Mesenchymal stem cell (in vitro differentiated cells and primary cell): ENCODE data around the gene TXNDC11.

Source experiments
- DNase-seq: peaks from one replicate; pipeline ENCODE4 v3.0.0-alpha.2; 2013
- H2AFZ ChIP-seq: one replicate; pipeline ENCODE4 v1.6.1; 2013; ENCODE audit warnings: low read depth, mild to moderate bottlenecking, control low read depth, inconsistent platforms, low read length, moderate library complexity
- H2AK5ac ChIP-seq: 2 replicates; pipeline ENCODE4 v1.6.1; 2013; ENCODE audit warnings: low read length, moderate library complexity, mild to moderate bottlenecking, inconsistent platforms; ENCODE audit not compliant: severe bottlenecking
- H2BK120ac ChIP-seq: one replicate; pipeline ENCODE4 v1.6.1; 2013; ENCODE audit warnings: low read depth, mild to moderate bottlenecking, inconsistent platforms, low read length, moderate library complexity
- H2BK12ac ChIP-seq, 2 experiments: one replicate each; pipeline ENCODE4 v1.6.1; 2013; ENCODE audit warnings: inconsistent platforms in 2 of 2, low read length in 2 of 2, mild to moderate bottlenecking in 2 of 2, moderate library complexity in 2 of 2, control low read depth in 1 of 2
- H2BK15ac ChIP-seq: one replicate; pipeline ENCODE4 v1.6.1; 2013; ENCODE audit warnings: mild to moderate bottlenecking, low read depth, inconsistent platforms; ENCODE audit not compliant: poor library complexity, severe bottlenecking
- H2BK5ac ChIP-seq: 2 replicates; pipeline ENCODE4 v1.6.1; 2013; ENCODE audit warnings: low read depth, mild to moderate bottlenecking, low read length, control low read depth, inconsistent platforms; ENCODE audit not compliant: poor library complexity, severe bottlenecking
- H3K14ac ChIP-seq, 2 experiments: one replicate each; pipeline ENCODE4 v1.6.1; 2013; ENCODE audit warnings: inconsistent platforms in 2 of 2, low read length in 2 of 2, control low read depth in 1 of 2, mild to moderate bottlenecking in 1 of 2, moderate library complexity in 1 of 2
- H3K18ac ChIP-seq, 2 experiments: one replicate each; pipeline ENCODE4 v1.6.1; 2013; ENCODE audit warnings: inconsistent platforms in 2 of 2, low read length in 2 of 2, control low read depth in 1 of 2, low read depth in 1 of 2, mild to moderate bottlenecking in 1 of 2
- H3K23ac ChIP-seq, 2 experiments: one replicate each; pipeline ENCODE4 v1.6.1; 2013; ENCODE audit warnings: inconsistent platforms in 2 of 2, low read length in 2 of 2, mild to moderate bottlenecking in 2 of 2, moderate library complexity in 2 of 2, control low read depth in 1 of 2
- H3K27ac ChIP-seq: 2 replicates; pipeline ENCODE4 v1.5.1; 2013; ENCODE audit warnings: mild to moderate bottlenecking, moderate library complexity, low read length, control low read depth, inconsistent platforms; ENCODE audit not compliant: poor library complexity, severe bottlenecking
- H3K27me3 ChIP-seq, 2 experiments: 2 replicates each; pipeline versions ENCODE4 v1.6.1 to v1.7.0; 2013; ENCODE audit warnings: low read length in 2 of 2, mild to moderate bottlenecking in 2 of 2, moderate library complexity in 2 of 2, control low read depth in 1 of 2, inconsistent platforms in 1 of 2; ENCODE audit not compliant: control insufficient read depth in 1 of 2, insufficient read depth in 1 of 2
- H3K36me3 ChIP-seq, 2 experiments: 2 replicates each; pipeline versions ENCODE4 v1.6.1 to v1.7.0; 2013; ENCODE audit warnings: low read length in 2 of 2, control low read depth in 1 of 2, inconsistent platforms in 1 of 2, low read depth in 1 of 2, mild to moderate bottlenecking in 1 of 2; ENCODE audit not compliant: insufficient read depth in 2 of 2, control insufficient read depth in 1 of 2
- H3K4ac ChIP-seq, 2 experiments: one replicate each; pipeline ENCODE4 v1.6.1; 2013; ENCODE audit warnings: inconsistent platforms in 2 of 2, low read length in 2 of 2, mild to moderate bottlenecking in 2 of 2, moderate library complexity in 2 of 2, control low read depth in 1 of 2, low read depth in 1 of 2
- H3K4me1 ChIP-seq: 2 replicates; pipeline ENCODE4 v1.6.1; 2013; ENCODE audit warnings: low read depth, low read length, control low read depth; ENCODE audit not compliant: control insufficient read depth, insufficient read depth
- H3K4me2 ChIP-seq: 2 replicates; pipeline ENCODE4 v1.6.1; 2013; ENCODE audit warnings: low read length, mild to moderate bottlenecking, inconsistent platforms; ENCODE audit not compliant: poor library complexity, severe bottlenecking
- H3K4me3 ChIP-seq, 2 experiments: 2 replicates each; pipeline versions ENCODE4 v1.5.1 to v1.7.0; 2013; ENCODE audit warnings: low read length in 2 of 2, mild to moderate bottlenecking in 2 of 2, control low read depth in 1 of 2, low read depth in 1 of 2; ENCODE audit not compliant: insufficient read depth in 1 of 2
- H3K79me1 ChIP-seq: replicated peaks from 2 replicates; pipeline ENCODE4 v1.6.1; 2013; ENCODE audit warnings: mild to moderate bottlenecking, control low read depth, low read length, inconsistent platforms; ENCODE audit not compliant: poor library complexity, severe bottlenecking
- H3K9ac ChIP-seq: 2 replicates; pipeline ENCODE4 v1.7.0; 2013; ENCODE audit warnings: mild to moderate bottlenecking, low read length, moderate library complexity
- H3K9me3 ChIP-seq: 2 replicates; pipeline ENCODE4 v1.7.0; 2013; ENCODE audit warnings: mild to moderate bottlenecking, low read length; ENCODE audit not compliant: control insufficient read depth
- H4K8ac ChIP-seq: one replicate; pipeline ENCODE4 v1.6.1; 2013; ENCODE audit warnings: inconsistent platforms, mild to moderate bottlenecking, low read length, moderate library complexity
- H4K91ac ChIP-seq: one replicate; pipeline ENCODE4 v1.6.1; 2013; ENCODE audit warnings: mild to moderate bottlenecking, low read length, inconsistent platforms
- WGBS: methylation state at CpG from one replicate; pipeline ENCODE4 v1.1.7; 2013; ENCODE audit warnings: mixed read lengths; 5-methylcytosine and 5-hydroxymethylcytosine counted together

The TXNDC11 gene

DNA sequence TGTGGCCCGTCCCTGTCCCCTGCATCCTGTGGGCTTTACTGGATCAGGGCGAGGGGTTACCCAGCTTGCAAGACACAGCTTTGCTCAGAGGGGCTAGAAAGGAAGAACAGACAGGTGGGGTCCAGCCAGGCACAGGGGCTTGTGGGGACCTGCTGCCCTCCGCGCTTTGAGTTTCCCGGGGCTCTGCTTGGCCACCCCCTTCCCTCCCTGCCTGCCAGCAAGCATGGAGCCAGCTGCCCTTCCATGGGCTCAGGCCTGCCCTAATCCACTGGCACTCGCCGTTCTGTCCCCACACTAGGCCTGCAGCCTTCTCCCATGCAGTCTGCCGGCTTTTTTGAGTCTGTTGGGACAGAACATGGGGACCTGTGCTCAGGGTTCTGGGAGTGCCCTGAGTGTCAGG lies 71.0 kb downstream of the TXNDC11 start:
- Histone ChIP-seq H2BK5ac (no peak overlapping the region), H3K79me1 (peaks cover 51% of the 10 kb centered on the region), H3K4ac (no peak overlapping the region), H2AK5ac (no peak overlapping the region), H3K9ac (no peak overlapping the region), H2AFZ (no peak overlapping the region), H3K27me3 (no peaks in the 10 kb centered on the region), H3K27ac (no peak overlapping the region), H3K4me1 (peaks cover 40% of the 10 kb centered on the region), H3K23ac (no peak overlapping the region), H4K8ac (no peak overlapping the region), H3K18ac (no peak overlapping the region), H3K4me2 (no peak overlapping the region), H3K14ac (no peak overlapping the region), H3K4me3 (no peak overlapping the region), H2BK15ac (no peak overlapping the region), H3K9me3 (no peaks in the 10 kb centered on the region), H2BK120ac (no peak overlapping the region), H4K91ac (no peak overlapping the region), H2BK12ac (no peak overlapping the region), H3K36me3 (peaks cover 13 to 34% of the 10 kb centered on the region in 2 experiments)
- WGBS: 95% methylated on average over 8 of the region's 8 CpGs
- no peak for DNase-seq

DNA sequence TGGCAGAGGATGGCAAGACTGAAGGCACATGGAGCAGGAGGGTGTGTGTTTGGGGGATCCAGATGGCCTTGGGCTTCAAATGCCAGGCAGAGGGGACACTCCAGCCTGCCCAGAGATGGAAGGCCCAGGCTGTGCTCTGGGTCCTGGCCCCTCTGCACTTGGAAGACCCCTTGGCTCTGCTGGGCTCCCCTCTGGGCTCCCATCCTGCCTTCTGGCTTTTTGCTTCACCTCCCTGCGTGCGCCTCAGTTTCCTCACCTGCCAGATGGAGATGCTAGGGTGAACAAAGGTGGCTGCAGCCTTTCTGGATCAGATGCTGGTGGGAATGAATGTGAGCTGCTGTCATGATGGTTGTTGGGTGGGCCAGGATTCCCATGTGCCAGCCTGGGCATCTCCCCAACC lies 71.4 kb downstream of the TXNDC11 start:
- no peaks in the 10 kb centered on the region for H3K9me3 ChIP-seq
- no peak overlapping the region for H3K14ac ChIP-seq
- no peak overlapping the region for H3K4me2 ChIP-seq
- H3K23ac ChIP-seq: no peak overlapping the region
- no peak overlapping the region for H2BK5ac ChIP-seq
- peaks cover 51% of the 10 kb centered on the region for H3K79me1 ChIP-seq
- no peak overlapping the region for H4K8ac ChIP-seq
- no peak overlapping the region for H3K9ac ChIP-seq
- H3K18ac ChIP-seq: no peak overlapping the region
- H2BK12ac ChIP-seq: no peak overlapping the region
- no peak overlapping the region for H2BK15ac ChIP-seq
- no peaks in the 10 kb centered on the region for H3K27me3 ChIP-seq
- no peak overlapping the region for H2AK5ac ChIP-seq
- no peak overlapping the region for H2AFZ ChIP-seq
- WGBS: 100% methylated on average over 2 of the region's 2 CpGs
- no peak overlapping the region for H2BK120ac ChIP-seq
- no peak overlapping the region for H3K27ac ChIP-seq
- peaks cover 40% of the 10 kb centered on the region for H3K4me1 ChIP-seq
- no peak overlapping the region for H3K4me3 ChIP-seq
- peaks cover 9 to 30% of the 10 kb centered on the region in 2 experiments for H3K36me3 ChIP-seq
- H3K4ac ChIP-seq: no peak overlapping the region
- no peak overlapping the region for H4K91ac ChIP-seq
- no peak for DNase-seq

DNA sequence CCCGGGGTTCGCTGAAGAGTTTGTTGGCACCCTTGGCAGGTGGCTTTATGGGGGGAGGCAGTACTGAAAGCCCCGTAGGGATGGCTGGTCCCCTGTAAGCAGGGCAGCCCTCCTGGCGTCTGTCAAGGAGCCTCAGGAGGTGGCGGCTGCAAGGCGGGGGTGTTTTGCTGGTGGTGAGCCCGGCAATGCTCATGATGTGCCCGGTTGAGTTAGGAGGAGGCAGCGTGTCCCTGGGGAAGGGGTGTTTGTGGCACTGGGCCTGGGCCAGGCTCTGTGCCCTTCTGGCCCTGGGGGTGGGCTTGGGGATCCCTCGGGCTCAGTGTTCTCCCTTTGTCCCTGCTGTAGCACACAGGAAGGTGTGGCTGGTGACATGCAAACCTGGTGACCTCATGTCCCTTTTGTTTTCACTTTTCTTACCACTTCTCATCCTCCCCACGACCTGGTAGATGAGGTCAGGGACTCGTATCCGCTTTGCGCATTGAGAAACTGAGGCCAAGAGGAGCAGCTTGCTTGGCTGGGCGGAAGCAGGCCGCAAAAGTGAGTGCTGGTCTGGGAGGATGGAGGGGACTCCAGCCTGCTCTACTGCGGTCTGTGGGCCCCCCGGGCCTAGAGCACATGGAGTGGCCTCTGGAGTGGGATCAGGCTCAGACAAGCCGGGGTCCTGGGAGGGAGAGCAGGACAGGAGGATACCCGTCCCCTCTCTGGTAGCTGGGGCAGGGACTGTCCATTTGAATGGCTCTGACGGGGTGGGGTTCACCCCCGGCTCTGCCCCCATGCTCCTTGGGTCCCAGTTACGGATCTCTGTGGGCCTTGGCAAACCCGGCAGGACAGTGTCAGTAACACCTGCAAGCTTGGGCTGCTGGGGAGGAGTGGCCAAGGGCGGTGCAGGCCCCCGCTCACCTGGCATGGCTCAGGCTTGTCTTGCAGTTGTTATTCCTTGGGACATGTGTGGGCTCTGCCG lies 72.2 kb downstream of the TXNDC11 start:
- no peaks in the 10 kb centered on the region for H3K27me3 ChIP-seq
- H3K36me3 ChIP-seq: peaks cover 3 to 22% of the 10 kb centered on the region in 2 experiments
- H3K4me1 ChIP-seq: peaks cover 37% of the 10 kb centered on the region
- peak overlapping the region in 1 of 2 experiments; percentile 85 for H3K4me3 ChIP-seq
- peak overlapping the region; percentile 84 for H3K9ac ChIP-seq
- H3K18ac ChIP-seq: no peak overlapping the region
- no peak overlapping the region for H4K8ac ChIP-seq
- no peak overlapping the region for H3K23ac ChIP-seq
- H2AK5ac ChIP-seq: no peak overlapping the region
- H2BK5ac ChIP-seq: no peak overlapping the region
- H2BK120ac ChIP-seq: no peak overlapping the region
- H3K4ac ChIP-seq: no peak overlapping the region
- H3K27ac ChIP-seq: no peak overlapping the region
- no peak overlapping the region for H2BK12ac ChIP-seq
- no peak overlapping the region for H2AFZ ChIP-seq
- peaks cover 51% of the 10 kb centered on the region for H3K79me1 ChIP-seq
- no peak overlapping the region for H2BK15ac ChIP-seq
- H4K91ac ChIP-seq: no peak overlapping the region
- no peaks in the 10 kb centered on the region for H3K9me3 ChIP-seq
- 84% methylated on average over 27 of the region's 27 CpGs for WGBS
- no peak overlapping the region for H3K14ac ChIP-seq
- no peak for DNase-seq
- no peak overlapping the region for H3K4me2 ChIP-seq

DNA sequence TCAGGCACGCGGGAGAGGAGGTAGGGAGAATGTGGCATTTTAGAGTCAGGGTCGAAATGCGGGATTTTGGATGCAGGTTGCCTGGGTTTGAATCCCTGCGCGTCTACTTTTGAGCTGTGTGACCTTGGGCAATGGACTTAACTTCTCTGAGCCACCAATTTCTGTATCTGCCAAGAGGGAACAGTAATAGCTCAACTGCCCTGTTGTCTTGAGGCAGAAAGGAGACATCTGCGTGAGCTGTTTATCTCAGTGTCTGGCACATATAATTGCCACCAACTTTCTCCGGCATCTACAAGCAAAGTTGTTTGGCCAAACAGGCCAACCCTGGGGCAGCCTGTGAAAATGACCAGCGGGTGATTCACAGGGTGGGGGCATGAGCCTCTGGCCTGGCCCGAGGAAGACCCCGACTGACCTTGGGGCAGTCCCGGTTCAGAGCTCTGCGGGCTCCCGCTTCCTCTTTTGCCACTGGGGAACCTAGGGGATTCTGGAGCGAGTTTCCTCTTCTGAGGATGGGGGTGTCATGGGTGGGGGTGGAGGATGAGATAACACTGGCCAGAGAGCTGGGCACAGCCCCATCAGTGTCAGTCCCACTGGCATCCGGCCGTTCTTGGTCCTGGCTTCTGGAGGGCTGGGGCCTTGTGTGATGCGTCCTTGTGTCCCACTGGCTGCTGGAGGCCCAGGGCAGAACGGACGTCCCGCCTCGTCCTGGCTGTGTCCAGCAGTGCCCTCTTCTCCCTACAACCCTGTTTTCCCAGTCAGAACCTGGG lies 73.1 kb downstream of the TXNDC11 start:
- Histone ChIP-seq H3K4me1 (peaks cover 31% of the 10 kb centered on the region), H3K27me3 (no peaks in the 10 kb centered on the region), H3K4me2 (peak overlapping the region; percentile 93), H2AK5ac (no peak overlapping the region), H3K4me3 (peak overlapping the region; percentile 85 to 88), H2BK15ac (no peak overlapping the region), H3K23ac (peak overlapping the region in 1 of 2 experiments; percentile 96), H3K18ac (peak overlapping the region in 1 of 2 experiments; percentile 92), H2BK5ac (no peak overlapping the region), H3K9ac (peak overlapping the region; percentile 84), H3K27ac (no peak overlapping the region), H3K9me3 (no peaks in the 10 kb centered on the region), H2AFZ (peak overlapping the region; percentile 16), H3K36me3 (peaks cover 1 to 20% of the 10 kb centered on the region in 2 experiments), H3K4ac (peak overlapping the region in 1 of 2 experiments; percentile 27), H4K91ac (no peak overlapping the region), H2BK120ac (no peak overlapping the region), H3K79me1 (peaks cover 51% of the 10 kb centered on the region), H2BK12ac (no peak overlapping the region), H4K8ac (no peak overlapping the region), H3K14ac (no peak overlapping the region)
- WGBS: 61% methylated on average over 22 of the region's 22 CpGs
- DNase-seq: peak; percentile 54
